Measurements from ENCODE around the gene FADS1.

- TF ChIP-seq CTCF (IDR thresholded peaks at IDR 0.05) (no peak), POLR2A (IDR thresholded peaks at IDR 0.05) (no peak)
These were observed 13.7 kb upstream of the FADS1 start for GRCh38 chr11:61830237-61831105.
